ENCODE measurements around the gene ACTR1A.

GRCh38 chr10:102432162-102432950 is 70.2 kb downstream of the ACTR1A start, which contains the start of gene CUEDC2:
- no peak for TF ChIP-seq CTCF (IDR thresholded peaks at IDR 0.05; ENCODE audit: low read length)
- no peak for TF ChIP-seq EZH2 (IDR thresholded peaks at IDR 0.05; ENCODE audit: borderline replicate concordance, low read length)

All from OCI-LY1 (cell line).